Astrocyte (in vitro differentiated cells and primary cell): Measurements from ENCODE around the gene TMBIM1. TPM values are rescaled to one million over a fixed set of nuclear protein-coding genes. Genes with fewer than 3 reads are reported as not detected.

Experiments used
- DNase-seq: peaks from one replicate; pipeline ENCODE4 v3.0.0-alpha.2; 2010; ENCODE audit warnings: low read depth
- FAIRE-seq: peaks from 2 replicates; lab custom pipeline; 2011; peaks lifted over from hg19 to GRCh38; lab: Jason Lieb, UNC
- H2AFZ ChIP-seq: 2 replicates; pipeline ENCODE4 v1.6.0; 2012; ENCODE audit warnings: low read depth, low read length, inconsistent platforms
- H3K27ac ChIP-seq: 2 replicates; pipeline ENCODE4 v1.5.1; 2011; ENCODE audit warnings: low read depth, low read length, inconsistent platforms
- H3K27me3 ChIP-seq: 2 replicates; pipeline ENCODE4 v1.6.0; 2011; ENCODE audit warnings: low read length, inconsistent platforms; ENCODE audit not compliant: insufficient read depth
- H3K36me3 ChIP-seq: 2 replicates; pipeline ENCODE4 v1.5.1; 2011; ENCODE audit warnings: low read length, inconsistent platforms; ENCODE audit not compliant: insufficient read depth
- H3K4me1 ChIP-seq: 2 replicates; pipeline ENCODE4 v1.5.1; 2011; ENCODE audit warnings: low read length, inconsistent platforms; ENCODE audit not compliant: insufficient read depth
- H3K4me2 ChIP-seq: 2 replicates; pipeline ENCODE4 v1.6.0; 2012; ENCODE audit warnings: low read length, inconsistent platforms
- H3K4me3 ChIP-seq: 2 replicates; pipeline ENCODE4 v1.5.1; 2011; ENCODE audit warnings: low read depth, mild to moderate bottlenecking, low read length, inconsistent platforms; ENCODE audit not compliant: insufficient read depth
- H3K79me2 ChIP-seq: 2 replicates; pipeline ENCODE4 v1.6.0; 2012; ENCODE audit warnings: mild to moderate bottlenecking, low read length, inconsistent platforms; ENCODE audit not compliant: insufficient read depth
- H3K9ac ChIP-seq: 2 replicates; pipeline ENCODE4 v1.6.0; 2012; ENCODE audit warnings: mild to moderate bottlenecking, low read length, inconsistent platforms
- H3K9me3 ChIP-seq: 2 replicates; pipeline ENCODE4 v1.5.1; 2012; ENCODE audit warnings: low read depth, mild to moderate bottlenecking, low read length, inconsistent platforms; ENCODE audit not compliant: insufficient read depth
- H4K20me1 ChIP-seq: 2 replicates; pipeline ENCODE4 v1.6.0; 2012; ENCODE audit warnings: low read length, inconsistent platforms; ENCODE audit not compliant: insufficient read depth
- H3K27ac Mint-ChIP-seq: one replicate; pipeline ENCODE4 v1.8.0; 2021; ENCODE audit warnings: mild to moderate bottlenecking, mixed read lengths; ENCODE audit not compliant: unreplicated experiment
- H3K27me3 Mint-ChIP-seq: one replicate; pipeline ENCODE4 v1.8.0; 2021; ENCODE audit warnings: low read depth, mixed read lengths; ENCODE audit not compliant: unreplicated experiment
- H3K36me3 Mint-ChIP-seq: one replicate; pipeline ENCODE4 v1.8.0; 2021; ENCODE audit warnings: low read depth, mixed read lengths; ENCODE audit not compliant: unreplicated experiment
- H3K4me1 Mint-ChIP-seq: one replicate; pipeline ENCODE4 v1.8.0; 2021; ENCODE audit warnings: low read depth, mixed read lengths; ENCODE audit not compliant: unreplicated experiment
- H3K4me3 Mint-ChIP-seq: one replicate; pipeline ENCODE4 v1.8.0; 2021; ENCODE audit warnings: mild to moderate bottlenecking, moderate library complexity, mixed read lengths; ENCODE audit not compliant: unreplicated experiment
- H3K9me3 Mint-ChIP-seq: one replicate; pipeline ENCODE4 v1.8.0; 2021; ENCODE audit warnings: mild to moderate bottlenecking, mixed read lengths; ENCODE audit not compliant: unreplicated experiment
- CTCF ChIP-seq: IDR thresholded peaks from 2 replicates; pipeline ENCODE4 v1.5.1; 2011; ENCODE audit warnings: low read depth, mild to moderate bottlenecking, inconsistent platforms, low read length, moderate library complexity; ENCODE audit not compliant: insufficient read depth
- EZH2 ChIP-seq: IDR thresholded peaks from 2 replicates; pipeline ENCODE4 v1.6.1; 2012; ENCODE audit warnings: mild to moderate bottlenecking, low read length, inconsistent platforms; ENCODE audit not compliant: insufficient read depth
- total RNA-seq: library from RNA; stranded (reverse); gene quantifications from 2 replicates; pipeline ENCODE4 v1.2.1, GENCODE V29; 2021

The TMBIM1 gene
- total RNA-seq, 1 donor from 2014 or later = 37.2 TPM

- Mint-ChIP-seq H3K27me3 (no peaks in the 10 kb centered on the region), H3K4me3 (no peak overlapping the region), H3K36me3 (peaks cover 12% of the 10 kb centered on the region), H3K27ac (no peak overlapping the region), H3K9me3 (no peaks in the 10 kb centered on the region), H3K4me1 (peaks cover 14% of the 10 kb centered on the region)
- Histone ChIP-seq H2AFZ (no peak overlapping the region), H3K9ac (no peak overlapping the region), H3K4me2 (no peak overlapping the region), H3K4me1 (peaks cover 20% of the 10 kb centered on the region), H3K79me2 (peaks cover 25% of the 10 kb centered on the region), H3K36me3 (peaks cover 44% of the 10 kb centered on the region), H3K4me3 (no peak overlapping the region), H3K27me3 (no peaks in the 10 kb centered on the region), H4K20me1 (peaks cover 23% of the 10 kb centered on the region), H3K27ac (no peak overlapping the region), H3K9me3 (no peaks in the 10 kb centered on the region)
- FAIRE-seq (no peak), DNase-seq (no peak)
- TF ChIP-seq CTCF (no peak), EZH2 (no peak)
Observed at GRCh38 chr2:218278531-218279360, 13.6 kb downstream of the TMBIM1 start.

GRCh38 chr2:218277921-218278320 is 14.4 kb downstream of the TMBIM1 start:
- Histone ChIP-seq H4K20me1 (peaks cover 14% of the 10 kb centered on the region), H2AFZ (no peak overlapping the region), H3K27ac (no peak overlapping the region), H3K9ac (no peak overlapping the region), H3K27me3 (no peaks in the 10 kb centered on the region), H3K79me2 (peaks cover 17% of the 10 kb centered on the region), H3K36me3 (peaks cover 47% of the 10 kb centered on the region), H3K4me2 (no peak overlapping the region), H3K4me1 (peaks cover 17% of the 10 kb centered on the region), H3K9me3 (no peaks in the 10 kb centered on the region), H3K4me3 (no peak overlapping the region)
- DNase-seq (no peak), FAIRE-seq (no peak)
- H3K4me1 Mint-ChIP-seq = peaks cover 13% of the 10 kb centered on the region
- H3K4me3 Mint-ChIP-seq = no peak overlapping the region
- H3K36me3 Mint-ChIP-seq = peaks cover 12% of the 10 kb centered on the region
- no peak for TF ChIP-seq EZH2
- no peak for TF ChIP-seq CTCF
- no peaks in the 10 kb centered on the region for H3K27me3 Mint-ChIP-seq
- no peaks in the 10 kb centered on the region for H3K9me3 Mint-ChIP-seq
- no peak overlapping the region for H3K27ac Mint-ChIP-seq
